Measurements from ENCODE around the gene LINC00632.

- TF ChIP-seq CTCF (IDR thresholded peaks at IDR 0.05) (no peak), POLR2A (IDR thresholded peaks at IDR 0.05) (no peak)
Measured at GRCh38 chrX:140765043-140765784, 55.7 kb downstream of the LINC00632 start.

Data from lower leg skin (tissue), 3 donors.